Dedifferentiated amniotic fluid mesenchymal stem cell (primary cell): Measurements from ENCODE around the gene IL1F10.

Source experiments
- DNase-seq: peaks from one replicate; pipeline ENCODE4 v3.0.0-alpha.2; 2016; ENCODE audit errors: extremely low spot score

IL1F10 gene

GRCh38 chr2:113067681-113068080, at the start of gene IL1F10:
IL1F10 (plus strand) TSS chr2:113067970; CDS start chr2:113072739, 4,769 bp downstream.
- no peak for DNase-seq

DNA sequence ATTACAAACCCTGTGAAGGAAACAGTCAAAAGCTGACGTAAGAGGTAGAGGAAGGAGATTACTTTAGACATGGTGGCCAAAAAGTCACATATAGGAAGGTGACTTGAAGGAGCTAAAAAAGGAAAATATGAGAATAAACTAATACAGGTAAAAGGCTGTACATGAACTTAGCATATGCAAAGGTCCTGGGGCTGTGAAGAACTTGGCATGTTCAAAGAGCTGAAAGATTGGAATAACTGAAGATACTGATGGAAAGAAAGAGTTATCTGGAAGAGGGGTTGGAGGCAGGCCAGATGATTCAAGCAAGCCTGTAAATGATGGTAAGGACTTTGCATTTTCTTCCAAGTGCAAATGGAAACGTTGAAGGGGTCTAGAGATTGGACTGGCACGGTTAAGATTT, 49.3 kb upstream of the IL1F10 start:
- DNase-seq, result no peak

DNA sequence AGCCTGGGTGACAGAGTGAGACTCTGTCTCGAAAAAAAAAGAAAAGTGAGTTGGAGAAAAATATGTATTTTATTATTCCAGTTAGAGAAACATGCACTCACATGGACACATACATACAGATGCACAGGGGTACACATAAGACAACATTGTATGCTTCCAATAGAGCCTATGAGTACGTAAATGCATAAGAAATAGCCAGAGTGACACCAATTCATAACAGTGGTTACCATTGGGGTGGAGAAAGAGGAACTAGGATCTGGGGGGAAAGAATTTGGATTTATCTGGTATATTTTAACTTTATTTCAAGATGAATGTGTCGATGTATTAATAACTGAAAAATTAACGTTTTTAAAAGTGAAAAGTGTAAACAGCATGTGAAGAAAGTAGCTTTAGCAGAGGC, 46.5 kb upstream of the IL1F10 start:
- no peak for DNase-seq

GRCh38 chr2:113024764-113025163, 43.0 kb upstream of the IL1F10 start:
- no peak for DNase-seq

GRCh38 chr2:113025737-113026136, 42.0 kb upstream of the IL1F10 start:
- DNase-seq, result no peak

- DNase-seq, result no peak
Measured at GRCh38 chr2:113027691-113028090, 40.1 kb upstream of the IL1F10 start.

- DNase-seq, result no peak
Measured at GRCh38 chr2:113028112-113028511, 39.7 kb upstream of the IL1F10 start.

- DNase-seq, result no peak
Measured at GRCh38 chr2:113032737-113033136, 35.0 kb upstream of the IL1F10 start.

DNA sequence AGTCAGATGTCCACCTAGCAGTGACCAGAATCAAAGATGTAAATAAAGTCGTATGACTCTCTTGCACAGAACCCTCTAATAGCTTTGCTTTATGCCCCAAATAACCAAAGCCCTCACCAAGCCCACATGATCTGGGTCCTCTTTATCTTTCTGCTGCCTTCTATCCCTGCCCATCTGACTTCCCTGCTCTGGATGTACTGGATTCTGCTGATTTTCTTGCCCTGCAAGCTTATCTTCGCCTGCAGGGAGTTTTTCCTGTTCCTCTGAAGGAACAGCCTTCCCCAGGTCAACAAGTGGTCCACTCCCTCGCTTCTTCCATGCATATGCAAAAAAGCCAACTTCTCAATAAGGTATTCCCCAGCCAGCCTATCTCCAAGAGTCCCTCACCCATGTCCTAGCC, 33.8 kb upstream of the IL1F10 start:
- no peak for DNase-seq

DNA sequence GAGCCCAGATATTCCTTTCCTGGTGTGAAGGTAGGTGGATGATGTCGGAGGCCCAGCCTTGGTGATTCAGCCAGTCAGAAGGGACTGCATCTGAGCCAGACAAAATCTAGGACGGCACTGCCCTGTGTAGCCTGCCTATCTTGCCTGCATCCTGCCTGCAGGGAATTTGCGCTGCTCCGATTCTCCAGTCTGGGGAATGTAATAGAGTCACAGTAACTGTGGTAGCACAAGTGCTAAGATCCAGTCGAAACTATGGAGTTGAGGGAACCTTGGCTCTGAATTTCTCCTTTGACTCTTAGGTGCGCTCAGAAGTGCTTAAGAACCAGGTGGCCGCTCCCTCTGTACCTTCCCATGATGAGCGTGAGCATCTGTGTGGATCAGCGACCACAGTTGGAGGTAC, 31.0 kb upstream of the IL1F10 start:
- DNase-seq, result no peak

- no peak for DNase-seq
Measured at GRCh38 chr2:113038291-113038690, 29.5 kb upstream of the IL1F10 start.

DNA sequence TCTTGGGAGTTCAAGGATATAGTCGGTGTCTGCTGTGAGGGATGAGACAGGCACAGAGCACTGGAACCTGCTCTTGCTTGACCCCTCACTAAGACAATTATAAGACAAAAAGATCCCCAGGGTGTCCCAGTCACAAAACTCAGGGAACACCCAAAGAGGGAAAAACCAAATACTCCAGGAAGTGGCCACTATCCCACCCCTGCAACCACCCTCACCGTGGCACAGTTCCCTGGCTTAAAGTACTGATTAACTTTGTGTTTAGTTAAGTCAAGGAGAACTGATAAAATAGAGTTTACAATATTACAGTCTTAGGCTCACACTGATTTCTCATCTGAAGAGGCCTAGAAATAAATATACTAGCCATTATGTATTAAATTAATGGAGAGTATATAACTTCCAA, 28.6 kb upstream of the IL1F10 start:
- no peak for DNase-seq

GRCh38 chr2:113039719-113040118, 28.1 kb upstream of the IL1F10 start:
- no peak for DNase-seq

- no peak for DNase-seq
Measured at GRCh38 chr2:113041871-113042270, 25.9 kb upstream of the IL1F10 start.

DNA sequence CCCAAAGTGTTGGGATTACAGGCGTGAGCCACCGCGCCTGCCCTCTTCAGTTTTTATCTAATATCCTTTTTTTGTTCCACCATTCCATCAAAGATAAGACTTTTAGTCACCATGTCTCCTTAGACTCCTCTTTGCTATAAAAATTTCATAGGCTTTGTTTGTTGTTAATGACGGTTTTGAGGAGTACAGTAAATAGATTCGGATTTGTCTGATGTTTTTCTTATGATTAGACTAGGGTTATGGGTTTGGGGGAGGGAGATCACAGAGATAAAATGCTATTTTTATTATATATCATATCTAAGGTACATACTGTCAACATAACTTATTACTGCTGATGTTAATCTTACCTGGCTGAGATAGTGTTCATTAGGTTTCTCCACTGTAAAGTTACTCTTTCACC, 21.3 kb upstream of the IL1F10 start:
- DNase-seq, result no peak

DNA sequence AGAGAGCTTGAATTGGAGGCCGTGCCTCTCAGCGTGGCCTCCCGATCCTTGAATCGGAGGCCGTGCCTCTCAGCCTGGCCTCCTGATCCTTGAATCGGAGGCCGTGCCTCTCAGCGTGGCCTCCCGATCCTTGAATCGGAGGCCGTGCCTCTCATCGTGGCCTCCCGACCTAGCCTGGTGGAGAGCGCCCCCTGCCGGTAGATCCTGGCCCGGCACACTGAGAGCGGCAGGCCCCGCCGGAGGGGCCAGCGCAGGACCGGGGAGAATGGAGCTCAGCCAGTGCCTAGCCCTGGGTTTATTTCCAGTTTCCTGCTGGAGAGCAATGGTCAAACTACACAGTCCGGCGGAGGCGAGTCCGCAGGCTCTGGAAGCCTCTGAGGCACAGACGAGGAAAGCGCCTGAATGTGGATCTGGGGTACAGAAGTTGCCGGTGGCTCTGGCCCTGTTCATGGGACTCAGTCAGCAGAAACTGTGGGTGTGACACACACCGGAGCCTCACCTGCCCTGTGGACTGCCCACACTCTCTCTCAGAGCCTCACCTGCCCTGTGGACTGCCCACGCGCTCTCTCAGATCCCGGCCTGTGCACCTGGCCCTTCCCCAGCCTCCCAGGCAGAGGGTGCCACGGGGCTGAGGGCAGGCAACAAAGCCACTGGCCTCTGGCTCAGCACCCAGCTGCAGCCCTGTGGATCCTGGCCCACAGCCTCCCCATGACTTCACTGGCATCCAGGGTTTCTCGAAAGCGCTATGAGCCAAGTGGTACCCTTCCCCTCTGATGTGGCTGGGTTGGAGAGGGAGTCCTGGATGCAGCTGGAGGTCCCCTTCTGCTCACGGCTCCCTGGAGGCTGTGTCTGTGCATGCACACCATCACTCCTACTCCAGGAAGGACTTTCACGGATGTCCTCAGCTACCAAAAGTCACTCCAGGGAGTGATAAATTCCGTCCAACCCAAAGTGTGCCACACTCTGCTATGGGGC, 16.6 kb upstream of the IL1F10 start:
- no peak for DNase-seq

- no peak for DNase-seq
Measured at GRCh38 chr2:113052396-113052917, 15.3 kb upstream of the IL1F10 start, which contains the start of gene IL36B. IL36B (minus strand) TSS chr2:113052867.

GRCh38 chr2:113053666-113054065, 14.1 kb upstream of the IL1F10 start:
- no peak for DNase-seq

DNA sequence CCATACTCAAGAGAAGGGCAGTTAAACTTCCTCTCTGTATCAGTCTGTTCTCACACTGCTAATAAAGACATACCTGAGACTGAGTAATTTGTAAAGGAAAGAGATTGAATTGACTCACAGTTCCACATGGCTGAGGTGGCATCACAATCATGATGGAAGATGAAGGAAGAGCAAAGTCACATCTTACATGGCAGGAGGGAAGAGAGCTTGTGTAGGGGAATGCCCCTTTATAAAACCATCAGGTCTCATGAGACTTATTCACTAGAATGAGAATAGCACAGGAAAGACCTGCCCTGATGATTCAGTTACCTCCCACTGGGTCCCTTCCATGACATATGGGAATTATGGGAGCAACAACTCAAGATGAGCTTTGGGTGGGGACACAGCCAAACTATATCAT, 13.7 kb upstream of the IL1F10 start:
- DNase-seq, result no peak

DNA sequence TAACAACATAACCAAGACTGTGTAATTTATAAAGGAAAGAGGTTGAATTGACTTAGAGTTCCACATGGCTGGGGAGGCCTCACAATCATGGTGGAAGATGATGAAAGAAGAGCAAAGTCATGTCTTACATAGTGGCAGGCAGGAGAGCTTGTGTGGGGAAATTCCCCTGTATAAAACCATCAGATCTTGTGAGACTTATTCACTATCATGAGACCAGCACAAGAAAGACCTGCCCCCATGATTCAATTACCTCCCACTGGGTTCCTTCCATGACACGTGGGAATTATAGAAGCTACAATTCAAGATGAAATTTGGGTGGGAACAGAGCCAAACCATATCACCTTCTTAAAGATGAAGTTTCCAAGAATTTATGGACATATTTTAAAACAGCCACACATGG, 11.2 kb upstream of the IL1F10 start:
- DNase-seq, result no peak

- no peak for DNase-seq
Measured at GRCh38 chr2:113057117-113057516, 10.7 kb upstream of the IL1F10 start.

DNA sequence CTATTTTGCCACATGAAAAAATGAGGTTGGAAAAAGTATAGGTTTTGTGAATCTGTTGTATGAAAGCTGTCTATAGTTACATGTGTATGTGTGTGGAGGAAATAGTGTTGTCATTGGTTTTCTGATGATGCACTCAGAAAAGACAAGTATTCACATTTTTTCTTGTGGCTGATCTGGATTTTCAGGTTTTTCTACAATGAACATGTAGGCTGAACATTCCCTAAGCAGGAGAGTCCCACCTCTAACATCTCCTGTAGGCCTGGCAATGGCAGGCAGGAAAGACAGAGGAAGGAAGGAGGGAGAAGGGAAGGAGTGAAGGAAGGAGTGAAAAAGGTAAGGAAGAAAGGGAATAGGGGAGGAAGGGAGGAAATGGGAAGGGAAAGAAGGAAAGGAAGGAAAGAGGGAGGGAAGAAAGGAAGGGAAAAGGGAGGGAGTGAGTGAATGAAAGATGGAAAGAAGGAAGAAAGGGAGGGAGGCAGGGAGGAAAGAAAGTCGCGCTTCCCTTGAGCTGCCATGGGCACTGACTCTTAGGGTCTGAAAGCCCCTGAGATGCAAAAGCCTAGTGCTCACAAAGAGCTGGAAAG, 9.3 kb upstream of the IL1F10 start:
- DNase-seq, result no peak
